Panc1 (cell line): Measurements from ENCODE around the gene EPHA10. TPM values are rescaled to one million over a fixed set of nuclear protein-coding genes. Genes with fewer than 3 reads are reported as not detected.

ENCODE experiments used
- ATAC-seq: fragments of 200-7000 bp; cut with Tn5 transposase; 2 replicates; pipeline ENCODE4 v1.9.1; 2020; ENCODE audit warnings: mild to moderate bottlenecking, moderate library complexity
- BruUV-seq: library from RNA; stranded (reverse); fragments of 400-500 nt; replicated peaks from 2 replicates; lab custom pipeline; 2021; lab: Mats Ljungman, UMichigan
- CTCF ChIA-PET: fragments of 300-600 bp; sonication (Branson Sonifier 250); formaldehyde crosslinking; loops from one replicate; lab custom pipeline; 2022; ENCODE audit warnings: antibody characterized with exemption; lab: Charles Lee
- POLR2A ChIA-PET: fragments of 300-600 bp; sonication (Branson Sonifier 250); formaldehyde crosslinking; loops from one replicate; lab custom pipeline; 2022; ENCODE audit warnings: antibody characterized with exemption; lab: Charles Lee
- DNase-seq: peaks from one replicate; pipeline ENCODE4 v3.0.0-alpha.2; 2010; ENCODE audit warnings: low read depth, low spot score
- H3K27ac ChIP-seq: 2 replicates; pipeline ENCODE4 v1.5.1; 2011; ENCODE audit warnings: mild to moderate bottlenecking, low read length, inconsistent platforms
- H3K27me3 ChIP-seq: fragments of 200-500 bp; sonication (Bioruptor generic); 2 replicates; pipeline ENCODE4 v1.6.0; 2014; ENCODE audit warnings: low read length, inconsistent platforms; ENCODE audit not compliant: control insufficient read depth, insufficient read depth
- H3K36me3 ChIP-seq: fragments of 200-500 bp; sonication (Bioruptor generic); 2 replicates; pipeline ENCODE4 v1.5.1; 2014; ENCODE audit warnings: inconsistent platforms, mild to moderate bottlenecking, low read length, moderate library complexity; ENCODE audit not compliant: control insufficient read depth, insufficient read depth
- H3K4me1 ChIP-seq: 2 replicates; pipeline ENCODE4 v1.5.1; 2011; ENCODE audit warnings: inconsistent platforms, mild to moderate bottlenecking, low read length, moderate library complexity; ENCODE audit not compliant: control insufficient read depth, insufficient read depth
- H3K4me3 ChIP-seq, 2 experiments: 2 replicates each; pipeline ENCODE4 v1.5.1; 2011 to 2012; ENCODE audit warnings: low read depth in 2 of 2, low read length in 2 of 2, mild to moderate bottlenecking in 2 of 2, inconsistent platforms in 1 of 2, moderate library complexity in 1 of 2
- H3K9me3 ChIP-seq: fragments of 200-500 bp; sonication (Bioruptor generic); 2 replicates; pipeline ENCODE4 v1.5.1; 2014; ENCODE audit warnings: low read depth, mild to moderate bottlenecking, inconsistent platforms, low read length, moderate library complexity; ENCODE audit not compliant: control insufficient read depth, insufficient read depth
- CTCF ChIP-seq: fragments of 450-650 bp; IDR thresholded peaks from 2 replicates; pipeline ENCODE4 v1.5.1; 2017; ENCODE audit warnings: mild to moderate bottlenecking
- POLR2AphosphoS5 ChIP-seq: IDR thresholded peaks from 2 replicates; pipeline ENCODE4 v1.6.1; 2012; ENCODE audit warnings: mild to moderate bottlenecking, low read depth, low read length, moderate library complexity
- SIN3A ChIP-seq: IDR thresholded peaks from 2 replicates; pipeline ENCODE4 v1.6.1; 2012; ENCODE audit warnings: low read depth, mild to moderate bottlenecking, low read length, moderate library complexity, borderline replicate concordance; ENCODE audit not compliant: insufficient read depth
- TCF7L2 ChIP-seq: IDR thresholded peaks from 2 replicates; pipeline ENCODE4 v1.6.1; 2011; ENCODE audit warnings: mild to moderate bottlenecking, low read depth, low read length, inconsistent platforms
- in situ Hi-C: cut with HindIII; loops from 2 replicates; pipeline ENCODE4 v1.10.0; 2016; ENCODE audit warnings: low sequenced_read_pairs, low pct_unique_long_range_greater_than_20kb
- intact Hi-C: fragments of 100-400 bp; cut with micrococcal nuclease; formaldehyde crosslinking; loops from one replicate; pipeline ENCODE4 v1.10.0; 2022; ENCODE audit not compliant: unreplicated experiment
- total RNA-seq: library from RNA; stranded (reverse); gene quantifications from one replicate; pipeline ENCODE4 v1.2.1, GENCODE V29; 2021; ENCODE audit not compliant: unreplicated experiment
- TF ChIP-seq, protein P1 (sequence below), 2 experiments: IDR thresholded peaks; 2 replicates each; pipeline ENCODE4 v1.6.1; 2011 to 2012; ENCODE audit warnings: low read depth in 2 of 2, control low read depth in 1 of 2, low read length in 1 of 2, mild to moderate bottlenecking in 1 of 2, moderate library complexity in 1 of 2; ENCODE audit not compliant: insufficient read depth in 1 of 2

Gene EPHA10
- total RNA-seq, 1 experiment from 2014 or later, result 2.8 TPM

DNA sequence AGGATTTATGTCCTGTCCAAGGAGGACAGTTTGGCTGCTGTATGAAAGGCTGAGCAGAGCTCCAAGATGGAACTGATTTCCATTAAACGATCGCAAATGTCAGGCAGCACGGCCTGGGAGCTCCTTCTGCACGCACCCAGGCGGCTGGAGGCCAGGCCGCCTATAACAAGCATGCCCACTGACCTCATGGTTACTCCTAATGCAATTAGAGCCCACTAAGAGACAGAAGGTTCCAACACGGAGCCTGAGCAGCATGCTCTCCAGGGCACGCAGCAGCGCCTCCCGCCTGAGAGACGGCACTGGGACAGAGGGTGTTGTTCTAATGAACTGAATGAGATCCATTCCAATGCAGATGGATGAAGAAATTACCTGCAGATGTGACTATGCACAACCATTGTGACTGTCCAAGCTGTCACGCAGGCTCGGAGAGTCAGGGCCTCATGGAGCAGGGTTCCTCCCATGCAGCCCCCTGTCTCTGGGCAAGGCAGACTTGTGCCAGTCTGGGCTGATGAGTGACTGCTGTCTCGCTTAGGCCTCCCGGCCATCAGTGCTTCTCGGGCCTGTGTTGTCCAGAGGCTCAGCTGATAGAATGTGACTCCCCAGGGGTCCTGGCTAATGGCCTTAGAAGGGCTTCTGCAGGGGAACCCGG, 97.8 kb downstream of the EPHA10 start:
- no peak for ATAC-seq
- no peak for DNase-seq
- BruUV-seq, result no TSS peak
- peaks cover 7% of the 10 kb centered on the region for H3K27me3 ChIP-seq
- in situ Hi-C loops, result no loop called here
- peaks cover under 1% of the 10 kb centered on the region; the same call in 1 of the 2 replicates for H3K4me1 ChIP-seq
- no peaks in the 10 kb centered on the region for H3K9me3 ChIP-seq
- intact Hi-C loops, result no loop called here
- ChIA-PET POLR2A (no interaction called here), CTCF (no interaction called here)
- no peak overlapping the region for H3K27ac ChIP-seq
- H3K36me3 ChIP-seq, result no peaks in the 10 kb centered on the region
- TF ChIP-seq POLR2AphosphoS5 (no peak), CTCF (no peak), TCF7L2 (no peak), SIN3A (no peak)
- TF ChIP-seq, protein P1, sequence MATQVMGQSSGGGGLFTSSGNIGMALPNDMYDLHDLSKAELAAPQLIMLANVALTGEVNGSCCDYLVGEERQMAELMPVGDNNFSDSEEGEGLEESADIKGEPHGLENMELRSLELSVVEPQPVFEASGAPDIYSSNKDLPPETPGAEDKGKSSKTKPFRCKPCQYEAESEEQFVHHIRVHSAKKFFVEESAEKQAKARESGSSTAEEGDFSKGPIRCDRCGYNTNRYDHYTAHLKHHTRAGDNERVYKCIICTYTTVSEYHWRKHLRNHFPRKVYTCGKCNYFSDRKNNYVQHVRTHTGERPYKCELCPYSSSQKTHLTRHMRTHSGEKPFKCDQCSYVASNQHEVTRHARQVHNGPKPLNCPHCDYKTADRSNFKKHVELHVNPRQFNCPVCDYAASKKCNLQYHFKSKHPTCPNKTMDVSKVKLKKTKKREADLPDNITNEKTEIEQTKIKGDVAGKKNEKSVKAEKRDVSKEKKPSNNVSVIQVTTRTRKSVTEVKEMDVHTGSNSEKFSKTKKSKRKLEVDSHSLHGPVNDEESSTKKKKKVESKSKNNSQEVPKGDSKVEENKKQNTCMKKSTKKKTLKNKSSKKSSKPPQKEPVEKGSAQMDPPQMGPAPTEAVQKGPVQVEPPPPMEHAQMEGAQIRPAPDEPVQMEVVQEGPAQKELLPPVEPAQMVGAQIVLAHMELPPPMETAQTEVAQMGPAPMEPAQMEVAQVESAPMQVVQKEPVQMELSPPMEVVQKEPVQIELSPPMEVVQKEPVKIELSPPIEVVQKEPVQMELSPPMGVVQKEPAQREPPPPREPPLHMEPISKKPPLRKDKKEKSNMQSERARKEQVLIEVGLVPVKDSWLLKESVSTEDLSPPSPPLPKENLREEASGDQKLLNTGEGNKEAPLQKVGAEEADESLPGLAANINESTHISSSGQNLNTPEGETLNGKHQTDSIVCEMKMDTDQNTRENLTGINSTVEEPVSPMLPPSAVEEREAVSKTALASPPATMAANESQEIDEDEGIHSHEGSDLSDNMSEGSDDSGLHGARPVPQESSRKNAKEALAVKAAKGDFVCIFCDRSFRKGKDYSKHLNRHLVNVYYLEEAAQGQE (IDR thresholded peaks at IDR 0.05; ENCODE audit: insufficient read depth in 1 of 2, low read depth in 2 of 2, low read length in 1 of 2), result no peak
- H3K4me3 ChIP-seq, result no peak overlapping the region

- TF ChIP-seq TCF7L2 (no peak), CTCF (no peak), POLR2AphosphoS5 (no peak), SIN3A (no peak)
- TF ChIP-seq, protein P1 (IDR thresholded peaks at IDR 0.05; ENCODE audit: insufficient read depth in 1 of 2, low read depth in 2 of 2, low read length in 1 of 2), result no peak
- H3K36me3 ChIP-seq, result no peaks in the 10 kb centered on the region
- DNase-seq (no peak), ATAC-seq (no peak)
- no peaks in the 10 kb centered on the region for H3K9me3 ChIP-seq
- intact Hi-C loops (no loop called here), in situ Hi-C loops (no loop called here)
- H3K4me3 ChIP-seq, result no peak overlapping the region
- CTCF ChIA-PET, result no interaction called here
- POLR2A ChIA-PET, result no interaction called here
- H3K27ac ChIP-seq, result no peak overlapping the region
- no TSS peak for BruUV-seq
- H3K27me3 ChIP-seq, result peaks cover 4% of the 10 kb centered on the region; the same call in 1 of the 2 replicates
- H3K4me1 ChIP-seq, result peaks cover 2% of the 10 kb centered on the region; the same call in 1 of the 2 replicates
Measured at GRCh38 chr1:37666241-37666867, 98.6 kb downstream of the EPHA10 start.
